Thymus (tissue), 11 donors: ENCODE measurements around the gene FIZ1. TPM values are rescaled to one million over a fixed set of nuclear protein-coding genes. Genes with fewer than 3 reads are reported as not detected.

Source experiments
- DNase-seq, 9 donors: peaks; one replicate each; pipeline ENCODE4 v3.0.0-alpha.2; 2013; ENCODE audit warnings: low spot score in 9 of 9, low read depth in 6 of 9, missing footprints in 1 of 9
- H3K27ac ChIP-seq, 2 donors: one replicate each; pipeline ENCODE4 v1.5.1; 2013; ENCODE audit warnings: control low read depth in 1 of 2, low read depth in 1 of 2, low read length in 1 of 2, mild to moderate bottlenecking in 1 of 2, moderate library complexity in 1 of 2
- H3K27me3 ChIP-seq, 2 donors: one replicate each; pipeline ENCODE4 v1.5.1; 2013; ENCODE audit warnings: low read length in 1 of 2; ENCODE audit not compliant: control insufficient read depth in 2 of 2, insufficient read depth in 1 of 2
- H3K36me3 ChIP-seq, 2 donors: one replicate each; pipeline ENCODE4 v1.5.1; 2013; ENCODE audit warnings: low read length in 1 of 2, mild to moderate bottlenecking in 1 of 2, moderate library complexity in 1 of 2; ENCODE audit not compliant: control insufficient read depth in 2 of 2, insufficient read depth in 2 of 2
- H3K4me1 ChIP-seq, 2 donors: one replicate each; pipeline ENCODE4 v1.5.1; 2013; ENCODE audit warnings: low read length in 2 of 2; ENCODE audit not compliant: control insufficient read depth in 2 of 2, insufficient read depth in 2 of 2
- H3K4me3 ChIP-seq, 2 donors: one replicate each; pipeline ENCODE4 v1.5.1; 2013; ENCODE audit warnings: low read length in 2 of 2, control low read depth in 1 of 2, mild to moderate bottlenecking in 1 of 2
- H3K9me3 ChIP-seq, 2 donors: one replicate each; pipeline ENCODE4 v1.5.1; 2013; ENCODE audit warnings: low read length in 1 of 2, mild to moderate bottlenecking in 1 of 2; ENCODE audit not compliant: control insufficient read depth in 2 of 2, insufficient read depth in 1 of 2
- WGBS: extraction: QIAGEN DNeasy Blood & Tissue Kit; methylation state at CpG from one replicate; pipeline ENCODE4 v1.1.7; 2013; 5-methylcytosine and 5-hydroxymethylcytosine counted together
- polyA plus RNA-seq: library from polyadenylated mRNA; stranded (reverse); fragments of 200-250 nt; gene quantifications from one replicate; pipeline ENCODE4 v1.2.3, GENCODE V29; 2013
- total RNA-seq: library from RNA; stranded (reverse); fragments of 120-200 nt; gene quantifications from one replicate; pipeline ENCODE4 v1.2.4, GENCODE V29; 2013
- donor health status: healthy.

Gene FIZ1
- total and polyA plus RNA-seq, 2 donors: 4.6 to 11.9 TPM

DNA sequence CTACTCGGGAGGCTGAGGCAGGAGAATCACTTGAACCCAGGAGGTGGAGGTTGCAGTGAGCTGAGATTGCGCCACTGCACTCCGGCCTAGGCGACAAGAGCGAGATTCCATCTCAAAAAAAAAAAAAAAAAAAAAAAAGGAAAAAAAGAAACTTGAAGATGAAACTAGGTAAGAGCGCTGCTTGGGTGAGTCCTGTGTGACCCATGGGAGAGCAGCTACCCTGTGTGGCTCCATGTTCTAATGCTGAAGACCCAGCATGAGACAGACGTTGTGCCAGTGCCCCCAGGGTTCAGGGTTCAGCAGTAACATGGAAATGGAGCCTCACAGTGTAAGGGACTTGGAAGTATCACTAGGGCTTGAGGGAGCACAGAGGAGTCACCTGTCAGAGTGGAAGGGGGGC lies 19.1 kb upstream of the FIZ1 start:
- 97% methylated on average over 7 of the region's 7 CpGs for WGBS
- H3K4me1 ChIP-seq: peaks cover 2 to 18% of the 10 kb centered on the region in 2 donors
- H3K36me3 ChIP-seq: peaks cover 20 to 54% of the 10 kb centered on the region in 2 donors
- no peak overlapping the region for H3K27ac ChIP-seq
- H3K4me3 ChIP-seq: no peak overlapping the region
- no peaks in the 10 kb centered on the region for H3K9me3 ChIP-seq
- H3K27me3 ChIP-seq: no peaks in the 10 kb centered on the region
- DNase-seq: no peak

GRCh38 chr19:55617426-55617825 lies 18.1 kb upstream of the FIZ1 start:
- Histone ChIP-seq H3K4me3 (no peak overlapping the region), H3K36me3 (peaks cover 20 to 58% of the 10 kb centered on the region in 2 donors), H3K27me3 (no peaks in the 10 kb centered on the region), H3K27ac (no peak overlapping the region), H3K9me3 (no peaks in the 10 kb centered on the region), H3K4me1 (peaks cover 2 to 18% of the 10 kb centered on the region in 2 donors)
- 99% methylated on average over 8 of the region's 8 CpGs for WGBS
- no peak for DNase-seq

GRCh38 chr19:55616395-55616875 lies 17.1 kb upstream of the FIZ1 start:
- peaks cover 18 to 49% of the 10 kb centered on the region in 2 donors for H3K36me3 ChIP-seq
- no peak for DNase-seq
- H3K4me1 ChIP-seq: peaks cover 2 to 18% of the 10 kb centered on the region in 2 donors

GRCh38 chr19:55615543-55616394 lies 16.5 kb upstream of the FIZ1 start:
- DNase-seq: no peak
- Histone ChIP-seq H3K27ac (no peak overlapping the region), H3K36me3 (peaks cover 16 to 46% of the 10 kb centered on the region in 2 donors), H3K27me3 (no peaks in the 10 kb centered on the region), H3K9me3 (no peaks in the 10 kb centered on the region), H3K4me3 (no peak overlapping the region), H3K4me1 (peaks cover 2 to 13% of the 10 kb centered on the region in 2 donors)
- 98% methylated on average over 88 of the region's 88 CpGs for WGBS

More at GRCh38 chr19:55616395-55616875, 17.1 kb upstream of the FIZ1 start:
- Histone ChIP-seq H3K27ac (no peak overlapping the region), H3K27me3 (no peaks in the 10 kb centered on the region), H3K9me3 (no peaks in the 10 kb centered on the region), H3K4me3 (no peak overlapping the region)
- whole genome bisulfite sequencing: 99% methylated on average over 38 of the region's 38 CpGs

DNA sequence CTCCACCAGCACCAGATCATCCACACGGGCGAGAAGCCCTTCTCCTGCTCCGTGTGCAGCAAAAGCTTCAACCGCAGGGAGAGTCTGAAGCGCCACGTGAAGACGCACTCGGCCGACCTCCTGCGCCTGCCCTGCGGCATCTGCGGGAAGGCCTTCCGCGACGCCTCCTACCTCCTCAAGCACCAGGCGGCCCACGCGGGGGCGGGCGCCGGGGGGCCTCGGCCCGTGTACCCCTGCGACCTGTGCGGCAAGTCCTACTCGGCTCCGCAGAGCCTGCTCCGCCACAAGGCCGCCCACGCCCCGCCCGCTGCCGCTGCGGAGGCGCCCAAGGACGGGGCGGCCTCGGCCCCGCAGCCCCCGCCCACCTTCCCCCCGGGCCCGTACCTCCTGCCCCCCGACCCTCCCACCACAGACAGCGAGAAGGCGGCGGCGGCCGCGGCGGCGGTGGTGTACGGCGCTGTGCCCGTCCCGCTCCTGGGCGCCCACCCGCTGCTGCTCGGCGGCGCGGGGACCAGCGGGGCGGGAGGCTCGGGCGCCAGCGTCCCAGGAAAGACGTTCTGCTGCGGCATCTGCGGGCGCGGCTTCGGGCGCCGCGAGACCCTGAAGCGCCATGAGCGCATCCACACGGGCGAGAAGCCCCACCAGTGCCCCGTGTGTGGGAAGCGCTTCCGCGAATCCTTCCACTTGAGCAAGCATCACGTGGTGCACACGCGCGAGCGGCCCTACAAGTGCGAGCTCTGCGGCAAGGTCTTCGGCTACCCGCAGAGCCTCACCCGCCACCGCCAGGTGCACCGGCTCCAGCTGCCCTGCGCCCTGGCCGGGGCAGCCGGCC lies 15.6 kb upstream of the FIZ1 start:
- Histone ChIP-seq H3K9me3 (no peaks in the 10 kb centered on the region), H3K4me3 (no peak overlapping the region), H3K4me1 (peaks cover 0 to 4% of the 10 kb centered on the region in 2 donors), H3K27me3 (no peaks in the 10 kb centered on the region), H3K36me3 (peaks cover 17 to 46% of the 10 kb centered on the region in 2 donors), H3K27ac (no peak overlapping the region)
- 98% methylated on average over 98 of the region's 98 CpGs for WGBS
- DNase-seq: no peak

DNA sequence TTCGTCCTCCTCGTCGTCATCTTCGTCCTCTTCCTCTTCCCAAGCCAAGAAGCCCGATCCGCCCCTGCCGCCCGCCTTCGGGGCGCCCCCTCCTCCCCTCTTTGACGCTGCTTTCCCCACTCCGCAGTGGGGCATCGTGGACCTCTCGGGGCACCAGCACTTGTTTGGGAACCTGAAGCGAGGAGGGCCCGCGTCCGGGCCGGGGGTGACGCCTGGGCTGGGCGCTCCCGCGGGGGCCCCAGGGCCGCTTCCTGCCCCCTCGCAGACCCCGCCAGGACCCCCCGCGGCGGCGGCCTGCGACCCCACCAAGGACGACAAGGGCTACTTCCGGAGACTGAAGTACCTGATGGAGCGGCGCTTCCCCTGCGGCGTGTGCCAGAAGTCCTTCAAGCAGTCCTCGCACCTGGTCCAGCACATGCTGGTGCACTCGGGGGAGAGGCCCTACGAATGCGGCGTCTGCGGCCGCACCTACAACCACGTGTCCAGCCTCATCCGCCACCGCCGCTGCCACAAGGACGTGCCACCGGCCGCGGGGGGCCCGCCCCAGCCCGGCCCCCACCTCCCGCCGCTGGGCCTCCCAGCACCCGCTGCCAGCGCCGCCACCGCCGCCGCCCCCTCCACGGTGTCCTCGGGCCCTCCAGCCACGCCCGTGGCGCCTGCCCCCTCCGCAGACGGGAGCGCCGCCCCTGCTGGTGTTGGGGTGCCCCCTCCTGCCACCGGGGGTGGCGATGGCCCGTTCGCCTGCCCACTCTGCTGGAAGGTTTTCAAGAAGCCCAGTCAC lies 14.8 kb upstream of the FIZ1 start:
- Histone ChIP-seq H3K36me3 (peaks cover 25 to 53% of the 10 kb centered on the region in 2 donors), H3K27ac (no peak overlapping the region), H3K4me3 (no peak overlapping the region), H3K9me3 (no peaks in the 10 kb centered on the region), H3K4me1 (no peaks in the 10 kb centered on the region), H3K27me3 (no peaks in the 10 kb centered on the region)
- WGBS: 98% methylated on average over 75 of the region's 75 CpGs
- DNase-seq: no peak

- H3K36me3 ChIP-seq: peaks cover 25 to 53% of the 10 kb centered on the region in 2 donors
- no peaks in the 10 kb centered on the region for H3K4me1 ChIP-seq
- WGBS: 98% methylated on average over 27 of the region's 27 CpGs
- no peaks in the 10 kb centered on the region for H3K9me3 ChIP-seq
- DNase-seq: no peak
- H3K27me3 ChIP-seq: no peaks in the 10 kb centered on the region
- no peak overlapping the region for H3K4me3 ChIP-seq
- H3K27ac ChIP-seq: no peak overlapping the region
These were observed 14.1 kb upstream of the FIZ1 start for GRCh38 chr19:55613396-55613795.

DNA sequence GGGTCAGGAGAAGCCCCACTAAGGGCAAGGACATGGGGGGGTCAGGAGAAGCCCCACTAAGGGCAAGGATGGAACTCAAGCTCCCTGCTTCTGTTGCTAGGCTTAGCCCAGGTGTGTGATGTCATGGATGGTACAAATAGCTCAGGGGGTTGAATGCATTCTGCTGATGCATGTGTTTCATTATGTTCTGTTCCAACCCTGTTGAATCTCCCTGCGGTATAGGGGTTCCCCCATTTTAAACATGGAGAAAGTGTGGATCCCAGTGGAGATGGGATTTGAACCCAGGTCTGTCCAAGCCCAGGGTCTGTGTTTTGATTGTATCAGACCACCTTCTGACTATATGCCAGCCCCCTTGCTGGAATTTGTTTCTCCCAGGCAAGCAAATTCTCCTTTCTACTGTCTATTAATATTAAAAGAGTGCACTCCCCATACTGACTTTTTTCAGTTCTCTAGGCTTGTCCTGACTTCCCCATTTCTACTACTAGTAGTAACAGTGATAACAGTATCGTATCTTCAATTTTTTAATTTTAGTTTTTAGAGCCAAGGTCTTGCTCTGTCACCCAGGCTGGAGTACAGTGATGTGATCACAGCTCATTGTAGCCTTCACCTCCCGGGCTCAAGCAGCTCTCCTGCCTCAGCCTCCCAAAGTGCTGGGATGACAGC lies 12.8 kb upstream of the FIZ1 start:
- no peaks in the 10 kb centered on the region for H3K27me3 ChIP-seq
- no peak overlapping the region for H3K27ac ChIP-seq
- H3K9me3 ChIP-seq: no peaks in the 10 kb centered on the region
- peaks cover 0 to 1% of the 10 kb centered on the region in 2 donors for H3K4me1 ChIP-seq
- 98% methylated on average over 3 of the region's 3 CpGs for WGBS
- H3K4me3 ChIP-seq: no peak overlapping the region
- peaks cover 19 to 47% of the 10 kb centered on the region in 2 donors for H3K36me3 ChIP-seq
- no peak for DNase-seq
